Upper lobe of right lung (tissue), 1 donor: Measurements from ENCODE around the gene KLK8. TPM values are rescaled to one million over a fixed set of nuclear protein-coding genes. Genes with fewer than 3 reads are reported as not detected.

ENCODE experiments used
- ATAC-seq: fragments of 200-7000 bp; cut with Tn5 transposase; one replicate; pipeline ENCODE4 v1.9.1; 2020; ENCODE audit warnings: mild to moderate bottlenecking, moderate library complexity
- DNase-seq: peaks from one replicate; pipeline ENCODE4 v3.0.0-alpha.2; 2020
- H3K27ac ChIP-seq: fragments of 200-600 bp; one replicate; pipeline ENCODE4 v1.8.0; 2022
- H3K27me3 ChIP-seq: fragments of 200-600 bp; one replicate; pipeline ENCODE4 v1.8.0; 2022; ENCODE audit warnings: mild to moderate bottlenecking
- H3K36me3 ChIP-seq: fragments of 200-600 bp; one replicate; pipeline ENCODE4 v1.8.0; 2022
- H3K4me1 ChIP-seq: fragments of 200-600 bp; one replicate; pipeline ENCODE4 v1.8.0; 2022
- H3K4me3 ChIP-seq: fragments of 200-600 bp; one replicate; pipeline ENCODE4 v1.8.0; 2022; ENCODE audit warnings: mild to moderate bottlenecking
- H3K9me3 ChIP-seq: fragments of 200-600 bp; one replicate; pipeline ENCODE4 v1.8.0; 2022
- CTCF ChIP-seq: fragments of 200-600 bp; IDR thresholded peaks from one replicate; pipeline ENCODE4 v1.8.0; 2022; ENCODE audit warnings: antibody characterized with exemption
- intact Hi-C: fragments of 100-400 bp; cut with DNase I; formaldehyde crosslinking; loops from one replicate; pipeline ENCODE4 v1.11.0; 2022
- long read RNA-seq: library from polyadenylated mRNA; unstranded; transcript quantifications from one replicate; pipeline ENCODE4 v2.0.0, GENCODE V29; 2021
- total RNA-seq: library from RNA; stranded (reverse); fragmentation: NEBNext Ultra II Directional; extraction: Animal tissue kit (Norgen Biotek cat#: 25700); gene quantifications from one replicate; pipeline ENCODE4 v1.2.1, GENCODE V29; 2021
- donor health status: DM: no; HTN: yes; CAD: no; lungs with severe emphysema.

Gene KLK8
- not detected for total RNA-seq
- long read RNA-seq, partial matches to known transcripts, result 1 of 1 reads
- long read RNA-seq, other reads (novel, unspliced or antisense), result 0 of 1 reads

GRCh38 chr19:51001515-51001914 is at the start of gene KLK8:
Gene KLK8, minus strand, starts transcription at chr19:51001604. Its CDS starts 437 bp downstream, at chr19:51001167.
- intact Hi-C loops, result no loop called here
- H3K4me1 ChIP-seq, result no peaks in the 10 kb centered on the region
- H3K27ac ChIP-seq, result no peak within 1 kb of the TSS
- DNase-seq (no peak), ATAC-seq (no peak)
- H3K36me3 ChIP-seq, result no peaks in the 10 kb centered on the region
- peaks cover 39% of the 10 kb centered on the region for H3K27me3 ChIP-seq
- TF ChIP-seq CTCF, result no peak
- H3K4me3 ChIP-seq, result no peak within 1 kb of the TSS
- no peaks in the 10 kb centered on the region for H3K9me3 ChIP-seq

GRCh38 chr19:51047031-51047335 is 45.6 kb upstream of the KLK8 start:
- no peaks in the 10 kb centered on the region for H3K36me3 ChIP-seq
- intact Hi-C loops, result no loop called here
- ATAC-seq (no peak), DNase-seq (no peak)
- H3K27me3 ChIP-seq, result peaks cover 11% of the 10 kb centered on the region
- TF ChIP-seq CTCF, result no peak
- no peak overlapping the region for H3K4me3 ChIP-seq
- H3K4me1 ChIP-seq, result no peaks in the 10 kb centered on the region
- no peaks in the 10 kb centered on the region for H3K9me3 ChIP-seq
- no peak overlapping the region for H3K27ac ChIP-seq

GRCh38 chr19:51044327-51044726 is 42.9 kb upstream of the KLK8 start:
- no peak overlapping the region for H3K4me3 ChIP-seq
- ATAC-seq, result no peak

GRCh38 chr19:51043497-51043896 is 42.1 kb upstream of the KLK8 start:
- Histone ChIP-seq H3K4me3 (no peak overlapping the region), H3K4me1 (no peaks in the 10 kb centered on the region), H3K9me3 (no peaks in the 10 kb centered on the region), H3K27me3 (peaks cover 11% of the 10 kb centered on the region), H3K27ac (no peak overlapping the region), H3K36me3 (no peaks in the 10 kb centered on the region)
- no peak for TF ChIP-seq CTCF
- intact Hi-C loops, result no loop called here
- ATAC-seq, result no peak
- DNase-seq, result no peak

More at GRCh38 chr19:51044327-51044726, 42.9 kb upstream of the KLK8 start:
- Histone ChIP-seq H3K27ac (no peak overlapping the region), H3K27me3 (peaks cover 11% of the 10 kb centered on the region), H3K9me3 (no peaks in the 10 kb centered on the region), H3K36me3 (no peaks in the 10 kb centered on the region), H3K4me1 (no peaks in the 10 kb centered on the region)
- no peak for DNase-seq
- intact Hi-C loops, result no loop called here
- no peak for TF ChIP-seq CTCF

GRCh38 chr19:51040151-51040550 is 38.7 kb upstream of the KLK8 start:
- no peak for TF ChIP-seq CTCF
- Histone ChIP-seq H3K4me3 (no peak overlapping the region), H3K27me3 (peaks cover 6% of the 10 kb centered on the region), H3K9me3 (no peaks in the 10 kb centered on the region), H3K36me3 (no peaks in the 10 kb centered on the region), H3K27ac (no peak overlapping the region), H3K4me1 (no peaks in the 10 kb centered on the region)
- ATAC-seq (no peak), DNase-seq (no peak)
- intact Hi-C loops, result no loop called here

GRCh38 chr19:51036519-51036918 is 35.1 kb upstream of the KLK8 start:
- TF ChIP-seq CTCF, result no peak
- ATAC-seq, result no peak
- no peak overlapping the region for H3K4me3 ChIP-seq
- no peaks in the 10 kb centered on the region for H3K4me1 ChIP-seq
- no peak for DNase-seq
- intact Hi-C loops, result no loop called here
- H3K27ac ChIP-seq, result no peak overlapping the region
- H3K9me3 ChIP-seq, result no peaks in the 10 kb centered on the region
- no peaks in the 10 kb centered on the region for H3K36me3 ChIP-seq
- H3K27me3 ChIP-seq, result peaks cover 8% of the 10 kb centered on the region
